Endothelial cell (in vitro differentiated cells): ENCODE data around the gene CATSPERD. TPM values are rescaled to one million over a fixed set of nuclear protein-coding genes. Genes with fewer than 3 reads are reported as not detected.

Experiments used
- DNase-seq: peaks from one replicate; pipeline ENCODE4 v3.0.0; 2021; ENCODE audit warnings: low spot score
- H3K27ac Mint-ChIP-seq: one replicate; pipeline ENCODE4 v1.8.0; 2021; ENCODE audit warnings: mixed read lengths, inconsistent platforms; ENCODE audit not compliant: unreplicated experiment
- H3K27me3 Mint-ChIP-seq: one replicate; pipeline ENCODE4 v1.8.0; 2021; ENCODE audit warnings: mild to moderate bottlenecking, moderate library complexity, mixed read lengths, inconsistent platforms; ENCODE audit not compliant: unreplicated experiment
- H3K36me3 Mint-ChIP-seq: one replicate; pipeline ENCODE4 v1.8.0; 2021; ENCODE audit warnings: mild to moderate bottlenecking, low read depth, mixed read lengths, inconsistent platforms; ENCODE audit not compliant: unreplicated experiment
- H3K4me1 Mint-ChIP-seq: one replicate; pipeline ENCODE4 v1.8.0; 2021; ENCODE audit warnings: mild to moderate bottlenecking, mixed read lengths, inconsistent platforms; ENCODE audit not compliant: unreplicated experiment
- H3K4me3 Mint-ChIP-seq: one replicate; pipeline ENCODE4 v1.8.0; 2021; ENCODE audit warnings: mild to moderate bottlenecking, mixed read lengths, inconsistent platforms; ENCODE audit not compliant: unreplicated experiment
- H3K9me3 Mint-ChIP-seq: one replicate; pipeline ENCODE4 v1.8.0; 2021; ENCODE audit warnings: mixed read lengths, inconsistent platforms; ENCODE audit not compliant: unreplicated experiment
- long read RNA-seq: library from polyadenylated mRNA; unstranded; transcript quantifications from one replicate; pipeline ENCODE4 v2.0.0, GENCODE V29; 2020; ENCODE audit not compliant: unreplicated experiment
- total RNA-seq: library from RNA; stranded (reverse); fragmentation: NEBNext Ultra II Directional; extraction: Animal tissue kit (Norgen Biotek cat#: 25700); gene quantifications from one replicate; pipeline ENCODE4 v1.2.1, GENCODE V29; 2021; ENCODE audit not compliant: unreplicated experiment
- TF ChIP-seq, protein P1 (sequence below): fragments of 200-600 bp; sonication (generic); IDR thresholded peaks from one replicate; pipeline ENCODE4 v1.5.0; 2021; ENCODE audit warnings: antibody characterized with exemption; ENCODE audit not compliant: unreplicated experiment

Gene CATSPERD, protein sequence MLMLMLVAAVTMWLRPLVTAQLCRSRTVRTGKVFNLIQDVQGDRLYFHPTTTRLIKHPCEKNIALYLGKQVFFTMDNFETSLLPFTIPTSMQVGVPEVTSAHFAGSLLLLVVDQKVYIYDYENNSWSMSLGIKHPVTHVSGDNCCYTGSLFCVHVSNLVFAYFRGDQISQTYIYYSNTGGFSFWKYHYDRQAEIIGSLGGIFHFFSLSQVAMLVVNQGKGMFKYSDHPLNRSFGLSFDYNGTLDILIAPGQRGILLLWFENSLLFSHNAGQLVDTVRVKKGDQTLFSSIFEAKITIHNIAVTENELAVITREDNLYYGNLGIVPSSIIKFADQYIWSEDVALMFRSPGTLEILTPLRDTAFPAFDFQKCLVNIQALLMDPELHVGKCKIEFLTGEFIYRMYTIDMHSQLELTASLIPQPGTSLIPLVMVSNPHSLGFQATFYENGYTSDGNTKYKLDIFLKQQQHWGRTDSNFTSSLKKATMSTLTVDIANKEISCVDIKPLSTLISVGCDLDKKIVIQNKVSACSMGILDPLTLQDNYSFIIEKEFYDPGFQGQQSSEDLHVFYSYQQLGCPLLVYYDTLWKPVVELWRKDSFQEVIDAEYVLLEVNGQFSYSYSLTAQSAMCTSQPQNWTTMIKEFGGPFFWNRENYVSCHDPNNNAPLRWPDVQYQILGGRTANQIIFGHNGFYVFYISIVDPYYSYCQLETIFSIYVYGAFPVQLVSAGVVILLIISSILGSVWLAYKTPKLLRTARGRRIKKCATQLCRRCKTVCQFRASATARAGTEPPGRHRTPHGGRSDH
- not detected for total RNA-seq
- long read RNA-seq: 0 reads

DNA sequence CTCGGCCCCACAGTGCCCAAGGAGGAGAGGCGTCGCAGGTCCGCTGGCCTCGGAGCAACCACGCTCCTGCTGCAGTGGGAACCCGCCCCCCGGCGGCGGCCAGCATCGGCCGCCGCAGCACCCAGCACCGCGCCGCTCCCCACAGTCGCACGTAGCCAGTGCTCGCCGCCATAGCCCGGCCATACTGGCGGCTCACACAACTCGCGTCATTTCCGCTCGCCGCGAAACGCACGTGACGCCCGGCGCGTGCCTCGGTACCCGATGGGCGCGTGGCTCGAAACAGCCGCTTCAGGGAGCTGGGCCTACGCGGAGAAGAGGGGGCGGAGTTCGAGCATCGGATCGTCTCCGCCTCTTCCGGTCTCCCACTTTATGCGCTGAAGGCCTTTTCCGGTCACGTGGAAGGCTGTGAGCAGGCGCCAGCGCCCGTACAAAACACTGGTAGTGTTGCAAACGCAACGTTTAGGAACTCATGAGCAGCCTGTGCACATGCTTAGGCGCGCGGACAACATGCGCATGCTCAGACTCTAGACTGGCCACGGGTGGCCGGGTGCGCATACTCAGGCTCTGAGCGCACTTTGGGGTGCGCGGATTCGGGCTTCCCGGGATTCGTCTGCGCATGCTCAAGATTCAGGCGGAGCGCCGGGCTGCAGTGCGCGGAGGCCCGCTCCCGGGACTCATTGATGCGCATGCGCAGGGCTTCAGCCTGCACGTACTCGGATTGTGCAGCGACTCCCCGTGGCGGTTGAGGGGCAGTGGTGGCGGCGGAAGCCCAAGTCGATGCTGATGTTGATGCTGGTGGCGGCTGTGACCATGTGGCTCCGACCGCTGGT, at the start of gene CATSPERD, which contains the start of gene LONP1:
CATSPERD (plus strand) TSS at position 677 of the 830 bp plus-strand sequence; CDS start at position 778, 101 bp downstream.
LONP1 (minus strand) TSS at position 186 of the 830 bp plus-strand sequence; CDS start at position 172, 14 bp downstream.
- H3K27me3 Mint-ChIP-seq: peaks cover 15% of the 10 kb centered on the region
- no peaks in the 10 kb centered on the region for H3K9me3 Mint-ChIP-seq
- H3K27ac Mint-ChIP-seq: peak within 1 kb of the TSS; percentile 92
- TF ChIP-seq, protein P1, sequence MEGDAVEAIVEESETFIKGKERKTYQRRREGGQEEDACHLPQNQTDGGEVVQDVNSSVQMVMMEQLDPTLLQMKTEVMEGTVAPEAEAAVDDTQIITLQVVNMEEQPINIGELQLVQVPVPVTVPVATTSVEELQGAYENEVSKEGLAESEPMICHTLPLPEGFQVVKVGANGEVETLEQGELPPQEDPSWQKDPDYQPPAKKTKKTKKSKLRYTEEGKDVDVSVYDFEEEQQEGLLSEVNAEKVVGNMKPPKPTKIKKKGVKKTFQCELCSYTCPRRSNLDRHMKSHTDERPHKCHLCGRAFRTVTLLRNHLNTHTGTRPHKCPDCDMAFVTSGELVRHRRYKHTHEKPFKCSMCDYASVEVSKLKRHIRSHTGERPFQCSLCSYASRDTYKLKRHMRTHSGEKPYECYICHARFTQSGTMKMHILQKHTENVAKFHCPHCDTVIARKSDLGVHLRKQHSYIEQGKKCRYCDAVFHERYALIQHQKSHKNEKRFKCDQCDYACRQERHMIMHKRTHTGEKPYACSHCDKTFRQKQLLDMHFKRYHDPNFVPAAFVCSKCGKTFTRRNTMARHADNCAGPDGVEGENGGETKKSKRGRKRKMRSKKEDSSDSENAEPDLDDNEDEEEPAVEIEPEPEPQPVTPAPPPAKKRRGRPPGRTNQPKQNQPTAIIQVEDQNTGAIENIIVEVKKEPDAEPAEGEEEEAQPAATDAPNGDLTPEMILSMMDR: peak; percentile 74
- peaks cover 13% of the 10 kb centered on the region for H3K4me1 Mint-ChIP-seq
- H3K4me3 Mint-ChIP-seq: peak within 1 kb of the TSS; percentile 95
- DNase-seq: peak; percentile 99
- peaks cover 4% of the 10 kb centered on the region for H3K36me3 Mint-ChIP-seq

DNA sequence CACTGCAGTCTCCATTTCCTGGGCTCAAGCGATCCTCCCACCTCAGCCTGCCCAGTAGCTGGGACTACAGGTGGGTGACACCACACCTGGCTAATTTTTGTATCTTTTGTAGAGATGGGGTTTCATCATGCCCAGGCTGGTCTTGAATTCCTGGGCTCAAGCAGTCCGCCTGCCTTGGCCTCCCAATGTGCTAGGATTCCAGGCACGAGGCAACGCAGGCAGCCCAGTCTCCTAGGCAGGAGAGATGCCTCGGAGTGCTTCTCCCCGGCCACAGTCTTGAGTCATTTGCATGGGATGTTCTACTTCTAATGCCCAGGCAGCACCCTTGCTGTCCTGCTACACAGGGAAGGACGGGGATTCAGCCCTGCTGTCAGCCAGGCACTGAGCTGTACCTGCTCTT, 48.8 kb upstream of the CATSPERD start:
- H3K4me3 Mint-ChIP-seq: no peak overlapping the region
- H3K4me1 Mint-ChIP-seq: peaks cover 13% of the 10 kb centered on the region
- TF ChIP-seq, protein P1: no peak
- H3K27ac Mint-ChIP-seq: peak overlapping the region; percentile 30
- H3K27me3 Mint-ChIP-seq: peaks cover 13% of the 10 kb centered on the region
- DNase-seq: no peak
- H3K9me3 Mint-ChIP-seq: no peaks in the 10 kb centered on the region
- H3K36me3 Mint-ChIP-seq: peaks cover 39% of the 10 kb centered on the region

DNA sequence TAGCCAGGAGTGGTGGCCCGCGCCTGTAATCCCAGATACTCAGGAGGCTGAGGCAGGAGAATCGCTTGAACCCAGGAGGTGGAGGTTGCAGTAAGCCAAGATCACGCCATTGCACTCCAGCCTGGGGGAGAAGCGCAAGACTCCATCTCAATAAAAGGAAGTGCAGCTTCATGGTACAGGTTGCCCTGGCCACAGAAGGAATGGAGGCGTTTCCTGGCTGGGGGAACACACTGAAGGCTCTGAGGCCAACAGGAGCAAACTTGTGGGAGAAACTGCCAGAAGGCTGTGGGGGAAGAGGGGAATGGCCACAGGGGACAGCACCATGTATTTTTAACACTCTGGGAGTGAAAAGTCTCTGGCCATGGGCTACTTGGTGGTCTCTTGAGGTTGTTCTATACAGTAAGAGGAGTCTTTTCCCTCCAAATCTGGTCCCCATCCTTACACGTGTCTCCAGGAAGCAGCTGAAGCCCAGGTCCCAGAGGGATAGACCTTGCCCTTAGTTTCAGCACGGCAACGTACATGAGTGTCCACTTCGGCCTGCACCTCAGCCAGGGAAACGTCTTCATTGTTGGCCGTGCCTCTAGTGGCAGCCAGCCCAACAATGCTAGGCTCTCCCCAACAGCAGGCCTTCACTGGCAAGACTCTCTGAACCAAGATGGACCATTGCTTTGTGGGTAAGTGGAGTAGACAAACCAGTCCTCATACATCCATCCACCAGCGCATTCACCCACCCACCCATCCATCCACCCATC, 47.6 kb upstream of the CATSPERD start:
- Mint-ChIP-seq H3K4me3 (no peak overlapping the region), H3K27me3 (peaks cover 14% of the 10 kb centered on the region)

DNA sequence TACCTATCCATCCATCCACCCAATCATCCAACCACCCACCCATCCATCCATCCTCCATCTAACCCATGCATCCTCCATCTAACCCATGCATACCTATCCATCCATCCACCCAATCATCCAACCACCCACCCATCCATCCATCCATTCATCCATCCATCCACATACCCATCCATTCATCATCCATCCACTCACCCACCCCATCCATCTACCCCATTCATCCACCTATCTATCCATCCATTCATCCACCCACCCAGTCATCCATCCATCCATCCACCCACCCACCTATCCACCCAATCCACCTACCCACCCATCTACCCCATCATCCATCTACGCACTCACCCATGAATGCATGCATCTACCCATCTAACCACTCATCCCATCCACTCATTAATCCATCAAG, 46.7 kb upstream of the CATSPERD start:
- Mint-ChIP-seq H3K36me3 (peaks cover 25% of the 10 kb centered on the region), H3K27ac (no peak overlapping the region), H3K9me3 (no peaks in the 10 kb centered on the region), H3K27me3 (peaks cover 16% of the 10 kb centered on the region), H3K4me3 (no peak overlapping the region), H3K4me1 (peaks cover 13% of the 10 kb centered on the region)
- TF ChIP-seq, protein P1: no peak
- DNase-seq: no peak

More for the DNA sequence above, 47.6 kb upstream of the CATSPERD start:
- Mint-ChIP-seq H3K9me3 (no peaks in the 10 kb centered on the region), H3K36me3 (peaks cover 29% of the 10 kb centered on the region), H3K27ac (no peak overlapping the region), H3K4me1 (peaks cover 13% of the 10 kb centered on the region)
- TF ChIP-seq, protein P1: no peak
- DNase-seq: no peak
